Astrocyte (in vitro differentiated cells and primary cell): Measurements from ENCODE around the gene JAM2.

ENCODE experiments used
- EZH2 ChIP-seq: IDR thresholded peaks from 2 replicates; pipeline ENCODE4 v1.6.1; 2012; ENCODE audit warnings: mild to moderate bottlenecking, low read length, inconsistent platforms; ENCODE audit not compliant: insufficient read depth
- TF ChIP-seq, protein P1 (sequence below): IDR thresholded peaks from 2 replicates; pipeline ENCODE4 v1.5.1; 2011; ENCODE audit warnings: low read depth, mild to moderate bottlenecking, inconsistent platforms, low read length, moderate library complexity; ENCODE audit not compliant: insufficient read depth

DNA sequence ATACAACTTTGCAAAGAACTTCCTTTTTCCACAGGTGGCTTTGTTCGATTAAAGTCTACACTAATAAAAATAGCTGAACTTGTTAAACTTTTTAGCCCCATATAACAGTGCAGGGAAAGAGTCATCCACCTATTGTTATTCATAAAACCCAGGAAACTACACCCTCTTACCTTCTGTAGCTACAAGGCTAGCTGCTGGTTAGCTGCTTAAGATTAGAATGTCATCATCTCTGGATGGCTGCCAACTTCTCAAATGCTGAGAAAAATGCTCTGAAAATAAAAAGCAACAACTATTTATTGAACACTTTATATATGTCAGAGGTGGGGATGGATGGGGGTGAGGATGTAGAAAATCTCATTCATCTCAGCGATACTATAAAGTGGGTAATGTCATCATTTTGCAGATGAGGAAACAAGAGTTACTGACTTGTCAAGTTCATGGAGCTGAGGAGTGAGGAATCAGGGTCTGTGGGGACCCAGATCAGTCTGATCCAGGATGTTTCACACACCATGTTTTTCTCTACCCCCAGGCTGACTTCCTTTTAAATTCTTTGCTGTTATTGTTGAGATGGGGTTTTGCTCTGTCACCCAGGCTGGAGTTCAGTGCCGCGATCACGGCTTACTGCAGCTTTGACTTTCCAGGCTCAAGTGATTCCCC is 78.6 kb downstream of the JAM2 start:
- TF ChIP-seq, protein P1, sequence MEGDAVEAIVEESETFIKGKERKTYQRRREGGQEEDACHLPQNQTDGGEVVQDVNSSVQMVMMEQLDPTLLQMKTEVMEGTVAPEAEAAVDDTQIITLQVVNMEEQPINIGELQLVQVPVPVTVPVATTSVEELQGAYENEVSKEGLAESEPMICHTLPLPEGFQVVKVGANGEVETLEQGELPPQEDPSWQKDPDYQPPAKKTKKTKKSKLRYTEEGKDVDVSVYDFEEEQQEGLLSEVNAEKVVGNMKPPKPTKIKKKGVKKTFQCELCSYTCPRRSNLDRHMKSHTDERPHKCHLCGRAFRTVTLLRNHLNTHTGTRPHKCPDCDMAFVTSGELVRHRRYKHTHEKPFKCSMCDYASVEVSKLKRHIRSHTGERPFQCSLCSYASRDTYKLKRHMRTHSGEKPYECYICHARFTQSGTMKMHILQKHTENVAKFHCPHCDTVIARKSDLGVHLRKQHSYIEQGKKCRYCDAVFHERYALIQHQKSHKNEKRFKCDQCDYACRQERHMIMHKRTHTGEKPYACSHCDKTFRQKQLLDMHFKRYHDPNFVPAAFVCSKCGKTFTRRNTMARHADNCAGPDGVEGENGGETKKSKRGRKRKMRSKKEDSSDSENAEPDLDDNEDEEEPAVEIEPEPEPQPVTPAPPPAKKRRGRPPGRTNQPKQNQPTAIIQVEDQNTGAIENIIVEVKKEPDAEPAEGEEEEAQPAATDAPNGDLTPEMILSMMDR = no peak
- TF ChIP-seq EZH2 = no peak
